Subcutaneous preadipocyte (primary cell): ENCODE measurements around the gene HMGN4. TPM values are rescaled to one million over a fixed set of nuclear protein-coding genes. Genes with fewer than 3 reads are reported as not detected.

ENCODE experiments used
- small RNA-seq: library from RNA; depleted of rRNA; stranded (forward); fragments of <200 nt; gene quantifications from one replicate; pipeline ENCODE3, GENCODE V24; 2012
- total RNA-seq: library from RNA; depleted of rRNA; stranded (reverse); fragments of >200 nt; gene quantifications from 2 replicates; pipeline ENCODE4 v1.2.3, GENCODE V29; 2012

The HMGN4 gene
- total RNA-seq, result 74.5 and 77.9 TPM in 2 replicates

GRCh38 chr6:26537846-26538571 is at the start of gene HMGN4:
TSS of gene HMGN4 (plus strand) at chr6:26538366. CDS start at chr6:26545207, 6,841 bp downstream.

GRCh38 chr6:26500102-26500501 is 38.1 kb upstream of the HMGN4 start, which contains the start of gene BTN1A1:
TSS of gene BTN1A1 (plus strand) at chr6:26500303. CDS start at chr6:26501287, 984 bp downstream.

Small RNA genes within 50 kb of the gene (small RNA-seq; reads per million reads assigned to genes)
- not detected for gene RNU6-502P

Other genes starting within 250 kb of the HMGN4 start
- 19.8 and 22.1 TPM in 2 replicates for gene BTN3A2, start 173.2 kb upstream of the HMGN4 start, total RNA-seq
- 5.9 and 8.1 TPM in 2 replicates for gene BTN2A2, start 155.3 kb upstream of the HMGN4 start, total RNA-seq
- gene BTN3A1, start 136.1 kb upstream of the HMGN4 start, total RNA-seq, result 11.4 and 15.1 TPM in 2 replicates
- 21.7 and 26.6 TPM in 2 replicates for gene BTN3A3, start 97.9 kb upstream of the HMGN4 start, total RNA-seq
- gene BTN2A1, start 80.4 kb upstream of the HMGN4 start, total RNA-seq, result 10.7 and 13.5 TPM in 2 replicates
- under 0.01 and 0.20 TPM in 2 replicates for gene BTN1A1, start 38.1 kb upstream of the HMGN4 start, total RNA-seq
- 9.9 and 12.9 TPM in 2 replicates for gene ABT1, start 58.6 kb downstream of the HMGN4 start, total RNA-seq
- 10.3 and 12.7 TPM in 2 replicates for gene ZNF322, start 121.4 kb downstream of the HMGN4 start, total RNA-seq